ENCODE results near the gene HARBI1.
A peak's percentile ranks its signal among the peaks of the same experiment; 100 is the strongest.

Gene HARBI1

GRCh38 chr11:46633291-46634217, 16.5 kb upstream of the HARBI1 start:
- no peak for DNase-seq

GRCh38 chr11:46632502-46632901, 15.5 kb upstream of the HARBI1 start:
- no peak for DNase-seq

GRCh38 chr11:46631676-46632075, 14.6 kb upstream of the HARBI1 start:
- no peak for DNase-seq

- no peak for DNase-seq
Measured at GRCh38 chr11:46630237-46630636, 13.2 kb upstream of the HARBI1 start.

- no peak for DNase-seq
Measured at GRCh38 chr11:46628961-46629360, 11.9 kb upstream of the HARBI1 start.

GRCh38 chr11:46625406-46625805, 8.4 kb upstream of the HARBI1 start:
- DNase-seq = no peak

- DNase-seq = no peak
Measured at GRCh38 chr11:46618837-46619236, 1.8 kb upstream of the HARBI1 start.

GRCh38 chr11:46617972-46618314, 916 bp upstream of the HARBI1 start:
- DNase-seq = no peak

- DNase-seq = no peak
Measured at GRCh38 chr11:46616551-46617133, 385 bp downstream of the HARBI1 start.

GRCh38 chr11:46615756-46616155, 1.3 kb downstream of the HARBI1 start:
- no peak for DNase-seq

GRCh38 chr11:46612326-46612725, 4.7 kb downstream of the HARBI1 start:
- no peak for DNase-seq

- DNase-seq = no peak
Measured at GRCh38 chr11:46611526-46612304, 5.3 kb downstream of the HARBI1 start.

- DNase-seq = no peak
Measured at GRCh38 chr11:46609386-46609785, 7.6 kb downstream of the HARBI1 start.

- DNase-seq = peak; percentile 26
Measured at GRCh38 chr11:46607516-46607915, 9.5 kb downstream of the HARBI1 start.

- DNase-seq = no peak
Measured at GRCh38 chr11:46604796-46605195, 12.2 kb downstream of the HARBI1 start.

- DNase-seq = no peak
Measured at GRCh38 chr11:46603704-46604308, 13.2 kb downstream of the HARBI1 start.

GRCh38 chr11:46601129-46601528, 15.9 kb downstream of the HARBI1 start:
- DNase-seq = peak; percentile 75

GRCh38 chr11:46600194-46600960, 16.6 kb downstream of the HARBI1 start:
- peak; percentile 71 for DNase-seq

GRCh38 chr11:46599340-46600193, 17.5 kb downstream of the HARBI1 start:
- DNase-seq = no peak

- DNase-seq = no peak
Measured at GRCh38 chr11:46597609-46598219, 19.3 kb downstream of the HARBI1 start.

GRCh38 chr11:46597155-46597554, 19.9 kb downstream of the HARBI1 start:
- DNase-seq = no peak

Measured in NCI-H446 treated with DMSO at 0.1 percent for 48 hours (cell line).